ENCODE measurements around the gene HS3ST3B1.

- TF ChIP-seq CTCF (IDR thresholded peaks at IDR 0.05; ENCODE audit: low read depth, low read length, poor library complexity, severe bottlenecking) (no peak), EZH2phosphoT487 (IDR thresholded peaks at IDR 0.05; ENCODE audit: borderline replicate concordance, low read length) (no peak)
Observed at GRCh38 chr17:14396547-14396946, 95.7 kb downstream of the HS3ST3B1 start.
